Cardiac muscle cell (in vitro differentiated cells and primary cell): ENCODE results near the gene PKN3. TPM values are rescaled to one million over a fixed set of nuclear protein-coding genes. Genes with fewer than 3 reads are reported as not detected.

Experiments
- DNase-seq, 2 donors: peaks; one replicate each; pipeline versions ENCODE4 v3.0.0 to v3.0.0-alpha.2; 2010 to 2017; ENCODE audit warnings: low read depth in 1 of 2, low spot score in 1 of 2
- H3K27ac ChIP-seq: fragments of 200-600 bp; sonication (generic); 2 replicates; pipeline ENCODE4 v1.5.1; 2016
- H3K27me3 ChIP-seq: fragments of 200-600 bp; sonication (generic); 2 replicates; pipeline ENCODE4 v1.6.0; 2016; ENCODE audit warnings: control low read depth
- H3K36me3 ChIP-seq: fragments of 200-600 bp; sonication (generic); 2 replicates; pipeline ENCODE4 v1.5.1; 2016; ENCODE audit warnings: control low read depth
- H3K4me1 ChIP-seq: fragments of 200-600 bp; sonication (generic); 2 replicates; pipeline ENCODE4 v1.8.1; 2017; ENCODE audit warnings: low read depth, mild to moderate bottlenecking, mixed run types
- H3K4me3 ChIP-seq: fragments of 200-600 bp; sonication (generic); 2 replicates; pipeline ENCODE4 v1.5.1; 2016; ENCODE audit warnings: mild to moderate bottlenecking
- H3K9me3 ChIP-seq: fragments of 200-600 bp; sonication (generic); 2 replicates; pipeline ENCODE4 v1.5.1; 2017; ENCODE audit warnings: low read depth, mild to moderate bottlenecking, control low read depth
- CTCF ChIP-seq: IDR thresholded peaks from 2 replicates; pipeline ENCODE4 v1.5.1; 2012; ENCODE audit warnings: low read depth, mild to moderate bottlenecking, low read length
- polyA plus RNA-seq: library from polyadenylated mRNA; unstranded; fragments of >200 nt; fragmentation: Nextera tagmentation; extraction: Ambion mirVana; gene quantifications from 2 replicates; pipeline ENCODE4 v1.2.1, GENCODE V29; 2016
- total RNA-seq: library from RNA; depleted of rRNA; stranded (reverse); fragments of >200 nt; gene quantifications from 2 replicates; pipeline ENCODE4 v1.2.3, GENCODE V29; 2016

The PKN3 gene
- total and polyA plus RNA-seq, 2 experiments from 2014 or later: 13.4 to 17.9 TPM

GRCh38 chr9:128684065-128684324 is 18.3 kb upstream of the PKN3 start:
- no peak for DNase-seq
- Histone ChIP-seq H3K36me3 (no peaks in the 10 kb centered on the region), H3K4me1 (peaks cover 19% of the 10 kb centered on the region), H3K27me3 (no peaks in the 10 kb centered on the region), H3K4me3 (peak overlapping the region; percentile 41), H3K27ac (peak overlapping the region; percentile 79), H3K9me3 (no peaks in the 10 kb centered on the region)
- TF ChIP-seq CTCF: no peak

GRCh38 chr9:128684325-128685199 is 17.7 kb upstream of the PKN3 start:
- H3K4me1 ChIP-seq: peaks cover 19% of the 10 kb centered on the region
- peak; percentile 80 to 83 for DNase-seq
- H3K27ac ChIP-seq: peak overlapping the region; percentile 79
- no peaks in the 10 kb centered on the region for H3K9me3 ChIP-seq
- peak overlapping the region; percentile 41 for H3K4me3 ChIP-seq
- no peaks in the 10 kb centered on the region for H3K27me3 ChIP-seq
- TF ChIP-seq CTCF: no peak
- H3K36me3 ChIP-seq: no peaks in the 10 kb centered on the region

DNA sequence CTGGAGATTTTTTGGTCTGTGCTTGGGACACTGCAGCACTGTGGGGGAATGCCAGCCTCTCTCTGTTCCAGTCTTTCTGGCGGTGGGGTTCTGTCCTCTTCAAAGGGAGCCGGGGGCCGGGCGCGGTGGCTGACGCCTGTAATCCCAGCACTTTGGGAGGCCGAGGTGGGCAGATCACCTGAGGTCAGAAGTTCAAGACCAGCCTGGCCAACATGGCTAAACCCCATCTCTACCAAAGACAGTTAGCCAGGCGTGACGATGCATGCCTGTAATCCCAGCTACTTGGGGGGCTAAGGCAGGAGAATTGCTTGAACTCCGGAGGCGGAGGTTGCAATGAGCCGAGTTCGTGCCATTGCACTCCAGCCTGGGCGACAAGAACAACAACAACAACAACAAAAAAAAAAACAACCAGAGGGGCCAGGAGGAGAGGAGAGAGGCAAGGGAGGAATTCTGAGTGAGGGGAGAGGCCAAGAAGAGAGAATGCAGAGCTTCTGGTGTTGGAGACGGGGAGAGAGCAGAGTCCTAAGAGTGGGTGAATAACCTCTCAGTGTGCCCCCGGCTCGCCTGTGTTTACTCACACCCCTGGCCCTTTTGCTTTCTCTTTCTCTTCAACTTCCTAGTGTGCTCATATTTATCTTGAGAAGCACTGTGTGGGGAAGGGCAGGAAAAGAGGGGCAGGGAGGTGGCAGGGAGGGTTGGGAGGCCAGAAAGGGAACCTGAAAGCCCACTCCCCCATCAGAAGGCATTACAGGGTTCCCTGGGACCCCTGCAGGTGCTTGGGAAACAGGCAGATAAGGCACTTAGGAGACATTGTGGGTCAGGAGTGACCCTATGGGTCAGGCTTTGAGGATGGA is 16.4 kb upstream of the PKN3 start:
- H3K4me1 ChIP-seq: peaks cover 21% of the 10 kb centered on the region
- no peak overlapping the region for H3K4me3 ChIP-seq
- TF ChIP-seq CTCF: no peak
- no peak for DNase-seq
- peak overlapping the region; percentile 10 for H3K27ac ChIP-seq
- no peaks in the 10 kb centered on the region for H3K27me3 ChIP-seq
- no peaks in the 10 kb centered on the region for H3K9me3 ChIP-seq
- H3K36me3 ChIP-seq: no peaks in the 10 kb centered on the region

DNA sequence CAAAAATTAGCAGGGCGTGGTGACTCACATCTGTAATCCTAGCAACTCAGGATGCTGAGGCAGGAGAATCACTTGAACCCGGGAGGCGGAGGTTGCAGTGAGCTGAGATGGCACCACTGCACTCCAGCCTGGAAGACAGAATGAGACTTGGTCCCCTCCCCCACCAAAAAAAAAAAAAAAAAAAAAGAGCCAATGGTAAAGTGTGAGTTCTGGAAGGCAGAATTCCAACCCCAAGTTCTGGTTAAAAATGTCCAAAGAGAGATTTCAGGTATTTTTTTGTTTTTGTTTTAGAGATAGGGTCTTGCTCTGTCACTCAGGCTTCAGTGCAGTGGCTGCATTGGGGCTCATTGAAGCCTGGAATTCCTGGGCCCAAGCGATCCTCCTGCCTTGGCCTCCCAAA is 14.8 kb upstream of the PKN3 start:
- Histone ChIP-seq H3K27ac (no peak overlapping the region), H3K36me3 (peaks cover 9% of the 10 kb centered on the region), H3K4me3 (no peak overlapping the region), H3K27me3 (no peaks in the 10 kb centered on the region), H3K9me3 (no peaks in the 10 kb centered on the region), H3K4me1 (peaks cover 25% of the 10 kb centered on the region)
- TF ChIP-seq CTCF: no peak
- DNase-seq: no peak

GRCh38 chr9:128688501-128689292 is 13.6 kb upstream of the PKN3 start, which contains the start of gene SET:
Gene SET (plus strand): TSS chr9:128689222. CDS start chr9:128689583, 361 bp downstream.
- Histone ChIP-seq H3K27ac (peak within 1 kb of the TSS; percentile 99), H3K4me3 (peak within 1 kb of the TSS; percentile 91), H3K27me3 (no peaks in the 10 kb centered on the region), H3K4me1 (peaks cover 21% of the 10 kb centered on the region), H3K9me3 (no peaks in the 10 kb centered on the region), H3K36me3 (peaks cover 21% of the 10 kb centered on the region)
- peak; percentile 97 to 98 for DNase-seq
- TF ChIP-seq CTCF: no peak
